ENCODE data around the gene GLUL. TPM values are rescaled to one million over a fixed set of nuclear protein-coding genes. Genes with fewer than 3 reads are reported as not detected.

GLUL gene
- total RNA-seq, 1 experiment from 2014 or later, result 348 TPM

DNA sequence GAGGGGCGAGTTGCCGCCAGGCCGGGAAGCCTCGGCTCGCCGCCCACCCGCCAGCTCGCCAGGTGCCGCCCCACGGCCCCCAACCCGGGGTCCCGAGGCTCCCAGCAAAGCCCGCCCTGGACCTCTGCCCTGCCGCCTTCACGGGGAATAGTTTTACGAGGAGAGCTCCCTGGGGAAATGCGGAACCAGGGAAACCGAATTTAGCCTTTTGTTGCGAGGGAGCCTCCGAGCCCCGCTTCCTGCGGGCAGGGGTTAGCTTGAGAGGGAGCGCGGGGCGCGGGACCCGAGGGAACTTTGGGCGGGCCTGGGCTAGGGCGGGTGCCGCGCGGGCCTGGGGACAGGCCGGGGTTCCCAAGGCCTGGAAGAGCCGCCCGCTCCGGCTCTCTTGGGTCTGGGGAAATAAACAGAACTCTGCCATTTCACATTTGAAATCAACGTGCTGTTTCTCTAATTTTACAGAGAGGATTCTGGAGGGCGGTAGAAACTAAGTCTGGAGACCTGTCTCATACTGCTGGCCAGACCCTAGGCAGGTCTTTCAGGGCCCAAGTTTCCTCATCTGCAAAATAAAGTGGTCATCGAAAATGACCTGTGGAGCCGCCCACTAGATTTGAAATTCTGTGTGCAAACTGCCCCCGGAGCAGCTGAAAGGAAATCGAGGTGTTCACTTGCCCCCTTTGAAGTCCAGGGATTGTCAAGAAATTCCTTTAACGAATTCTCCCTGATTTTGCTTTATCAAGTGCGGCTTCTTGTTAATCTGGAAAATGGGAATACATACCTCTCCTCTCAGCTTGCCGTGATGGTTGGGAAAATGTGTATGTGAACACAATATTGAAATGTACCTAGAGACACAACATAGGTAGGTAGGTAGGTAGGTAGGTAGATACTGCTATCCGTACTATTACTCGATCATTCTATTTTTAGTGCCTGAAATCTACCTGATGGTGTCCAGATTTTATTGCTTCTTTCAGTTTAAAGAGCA lies 749 bp upstream of the GLUL start:
- DNase-seq, result no peak
- peak overlapping the region; percentile 68 for H3K4me3 ChIP-seq
- CTCF ChIA-PET, result interaction anchor here (0.6 to 1.1 kb wide), 6 partner anchors 211 to 390 kb away, joined by 3 to 15 read pairs (median 6); no protein-coding TSS in a partner anchor
- H2AFZ ChIP-seq, result peak overlapping the region; percentile 85; the same call in 1 of the 2 replicates
- intact Hi-C loops (cut with micrococcal nuclease; ENCODE audit: unreplicated experiment), result no loop called here
- H3K27me3 ChIP-seq (ENCODE audit: insufficient read depth, low read depth), result no peaks in the 10 kb centered on the region
- H3K27ac ChIP-seq, result no peak overlapping the region
- no peak for TF ChIP-seq CTCF (conservative IDR thresholded peaks at IDR 0.05)
- TF ChIP-seq EZH2 (IDR thresholded peaks at IDR 0.05; ENCODE audit: low read depth), result no peak
- H4K20me1 ChIP-seq (ENCODE audit: insufficient read depth), result peaks cover 17% of the 10 kb centered on the region; the same call in 1 of the 2 replicates
- H3K36me3 ChIP-seq (ENCODE audit: low read depth), result 0 out of 2 replicates have a peak, but pooled peaks cover 14% of the 10 kb centered on the region
- H3K79me2 ChIP-seq (ENCODE audit: low read depth), result peaks cover 34% of the 10 kb centered on the region
- H3F3A ChIP-seq (ENCODE audit: insufficient read depth, low read depth), result peaks cover 9% of the 10 kb centered on the region
- H3K9me3 ChIP-seq (ENCODE audit: insufficient read depth, low read depth), result no peaks in the 10 kb centered on the region
- H3K4me2 ChIP-seq, result peak overlapping the region; percentile 95
- peaks cover 29% of the 10 kb centered on the region for H3K4me1 ChIP-seq (replicated peaks; ENCODE audit: insufficient read depth)
- BruUV-seq (replicated peaks), result TSS peak; percentile 36
- no peaks in the 10 kb centered on the region for H3K9me2 ChIP-seq (ENCODE audit: insufficient read depth)
- POLR2A ChIA-PET (ENCODE audit: unreplicated experiment), result interaction anchor here (0.6 to 1.3 kb wide), 3 partner anchors 206 to 305 kb away, joined by 3 to 22 read pairs (median 6); no protein-coding TSS in a partner anchor

DNA sequence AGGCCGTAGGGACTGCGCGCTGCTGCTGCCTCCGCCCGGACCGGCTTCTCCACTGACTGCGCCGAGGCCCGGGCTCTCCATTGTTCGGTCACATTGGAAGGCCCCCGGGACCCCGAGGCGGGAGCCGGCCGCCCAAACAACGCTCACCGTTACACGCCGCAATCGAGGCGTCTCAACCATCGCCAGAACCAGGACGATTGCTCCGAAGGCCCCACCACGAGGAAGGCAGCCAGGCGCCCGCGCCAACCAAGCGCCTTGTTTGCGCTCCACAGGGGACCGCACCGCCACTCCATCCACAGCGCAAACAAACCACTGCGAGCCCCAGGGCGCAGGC lies 595 bp downstream of the GLUL start:
- peaks cover 34% of the 10 kb centered on the region for H3K79me2 ChIP-seq (ENCODE audit: low read depth)
- no peaks in the 10 kb centered on the region for H3K27me3 ChIP-seq (ENCODE audit: insufficient read depth, low read depth)
- peak overlapping the region; percentile 95 for H3K4me2 ChIP-seq
- H3K9me3 ChIP-seq (ENCODE audit: insufficient read depth, low read depth), result no peaks in the 10 kb centered on the region
- intact Hi-C loops (cut with micrococcal nuclease; ENCODE audit: unreplicated experiment), result loop anchor here (1.0 kb wide), 5 partner anchors 163 to 303 kb away; no protein-coding TSS in a partner anchor
- H3K9me2 ChIP-seq (ENCODE audit: insufficient read depth), result no peaks in the 10 kb centered on the region
- H3F3A ChIP-seq (ENCODE audit: insufficient read depth, low read depth), result 0 out of 2 replicates have a peak, but pooled peaks cover 3% of the 10 kb centered on the region
- peaks cover 19% of the 10 kb centered on the region for H3K4me1 ChIP-seq (replicated peaks; ENCODE audit: insufficient read depth)
- TF ChIP-seq CTCF (conservative IDR thresholded peaks at IDR 0.05) (no peak), EZH2 (IDR thresholded peaks at IDR 0.05; ENCODE audit: low read depth) (no peak)
- H3K4me3 ChIP-seq, result peak overlapping the region; percentile 68
- no peak for DNase-seq
- BruUV-seq (replicated peaks), result no TSS peak
- H4K20me1 ChIP-seq (ENCODE audit: insufficient read depth), result peaks cover 17% of the 10 kb centered on the region; the same call in 1 of the 2 replicates
- no peak overlapping the region for H3K27ac ChIP-seq
- H3K36me3 ChIP-seq (ENCODE audit: low read depth), result peaks cover 26% of the 10 kb centered on the region; the same call in 1 of the 2 replicates
- ChIA-PET CTCF (no interaction called here), POLR2A (ENCODE audit: unreplicated experiment) (no interaction called here)
- peak overlapping the region; percentile 85 for H2AFZ ChIP-seq

GRCh38 chr1:182389619-182390047 lies 2.0 kb downstream of the GLUL start:
- Histone ChIP-seq H3K79me2 (ENCODE audit: low read depth) (peaks cover 34% of the 10 kb centered on the region), H4K20me1 (ENCODE audit: insufficient read depth) (peaks cover 17% of the 10 kb centered on the region; the same call in 1 of the 2 replicates), H3K4me1 (replicated peaks; ENCODE audit: insufficient read depth) (peaks cover 19% of the 10 kb centered on the region), H3K4me2 (peak overlapping the region; percentile 95), H3K27ac (no peak overlapping the region), H3K27me3 (ENCODE audit: insufficient read depth, low read depth) (no peaks in the 10 kb centered on the region), H3F3A (ENCODE audit: insufficient read depth, low read depth) (0 out of 2 replicates have a peak, but pooled peaks cover 3% of the 10 kb centered on the region), H2AFZ (no peak overlapping the region), H3K36me3 (ENCODE audit: low read depth) (peaks cover 35% of the 10 kb centered on the region; the same call in 1 of the 2 replicates), H3K4me3 (peak overlapping the region; percentile 68), H3K9me3 (ENCODE audit: insufficient read depth, low read depth) (no peaks in the 10 kb centered on the region), H3K9me2 (ENCODE audit: insufficient read depth) (no peaks in the 10 kb centered on the region)
- intact Hi-C loops (cut with micrococcal nuclease; ENCODE audit: unreplicated experiment), result no loop called here
- no TSS peak for BruUV-seq (replicated peaks)
- DNase-seq, result no peak
- TF ChIP-seq CTCF (conservative IDR thresholded peaks at IDR 0.05), result no peak
- TF ChIP-seq EZH2 (IDR thresholded peaks at IDR 0.05; ENCODE audit: low read depth), result no peak
- CTCF ChIA-PET, result no interaction called here
- POLR2A ChIA-PET (ENCODE audit: unreplicated experiment), result no interaction called here

Data from PC-9 (cell line).